HG02870 (cell line): ENCODE data around the gene SAMD4B.

Source experiments
- ATAC-seq: cut with Tn5 transposase; IDR thresholded peaks from one replicate; pipeline ENCODE4 v1.9.1; 2021; ENCODE audit warnings: mild to moderate bottlenecking, moderate library complexity; ENCODE audit not compliant: unreplicated experiment

SAMD4B gene

DNA sequence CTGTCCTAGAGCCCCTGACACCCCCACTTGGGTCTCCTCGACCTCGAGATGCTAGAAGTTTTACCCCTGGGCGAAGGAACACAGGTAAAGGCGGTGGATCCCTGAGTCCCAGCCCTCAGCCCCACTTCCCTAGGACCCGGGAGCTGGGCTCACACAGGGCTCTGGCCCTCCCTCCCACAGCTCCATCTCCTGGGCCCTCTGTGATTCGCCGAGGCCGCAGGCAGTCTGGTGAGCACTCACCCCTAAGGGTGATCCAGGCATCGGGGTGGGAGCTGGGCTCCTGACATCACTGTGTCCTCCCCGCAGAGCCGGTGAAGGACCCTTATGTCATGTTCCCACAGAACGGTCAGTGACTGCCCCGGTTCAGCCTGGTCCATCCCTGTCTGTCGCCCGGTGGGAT is 78.5 kb downstream of the SAMD4B start:
- no peak for ATAC-seq

DNA sequence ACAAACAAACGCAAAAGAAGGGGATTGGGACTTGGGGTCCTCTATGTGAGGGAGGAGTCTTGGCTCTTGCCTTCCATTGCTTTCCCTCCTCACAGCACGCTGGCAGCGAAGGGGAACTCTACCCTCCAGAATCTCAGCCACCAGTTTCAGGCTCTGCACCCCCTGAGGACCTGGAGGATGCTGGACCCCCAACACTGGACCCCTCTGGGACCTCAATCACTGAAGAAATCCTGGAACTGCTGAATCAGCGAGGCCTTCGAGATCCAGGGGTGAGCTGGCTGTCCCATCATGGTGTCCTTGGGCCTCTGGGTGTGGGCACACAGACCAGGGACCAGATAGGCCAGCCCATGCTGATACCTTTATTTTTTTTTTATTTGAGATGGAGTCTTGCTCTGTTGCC is 79.8 kb downstream of the SAMD4B start:
- ATAC-seq: no peak

- ATAC-seq: no peak
Measured at GRCh38 chr19:39423258-39424086, 81.3 kb downstream of the SAMD4B start.

GRCh38 chr19:39424934-39425333 is 82.7 kb downstream of the SAMD4B start:
- ATAC-seq: no peak

GRCh38 chr19:39425744-39426143 is 83.5 kb downstream of the SAMD4B start:
- no peak for ATAC-seq

DNA sequence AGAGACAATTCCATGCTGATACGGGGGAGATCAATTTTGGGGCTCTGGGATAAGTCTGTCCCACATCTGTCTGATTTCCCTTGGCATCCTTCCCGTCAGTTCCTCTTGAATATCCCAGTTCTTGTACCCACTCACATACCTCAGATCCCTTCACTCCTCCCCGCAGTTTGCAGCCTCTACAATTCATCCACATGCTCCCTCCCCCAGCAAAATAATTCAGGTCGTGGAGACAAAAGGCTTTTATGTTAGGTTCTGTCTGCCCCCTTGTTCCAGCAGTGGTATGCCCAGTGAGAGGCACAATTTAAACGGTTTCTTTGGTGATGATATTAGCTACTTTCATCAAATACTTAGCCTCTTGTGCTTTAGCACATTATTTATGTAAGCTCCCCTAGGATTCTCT is 83.9 kb downstream of the SAMD4B start:
- no peak for ATAC-seq

GRCh38 chr19:39427707-39428106 is 85.5 kb downstream of the SAMD4B start:
- ATAC-seq: no peak

GRCh38 chr19:39428283-39429112 is 86.3 kb downstream of the SAMD4B start:
- no peak for ATAC-seq

- ATAC-seq: peak; percentile 72
Measured at GRCh38 chr19:39430675-39431593, 88.7 kb downstream of the SAMD4B start.

GRCh38 chr19:39432677-39433025 is 90.4 kb downstream of the SAMD4B start:
- no peak for ATAC-seq

- ATAC-seq: no peak
Measured at GRCh38 chr19:39433480-39434079, 91.4 kb downstream of the SAMD4B start.

GRCh38 chr19:39434123-39435076 is 92.2 kb downstream of the SAMD4B start:
- no peak for ATAC-seq
